Trophoblast cell (in vitro differentiated cells and primary cell): Measurements from ENCODE around the gene CCDC146.
"Not testable (repeated sequence)": the region's sequence is repeated elsewhere in the genome, so short reads cannot be mapped to it uniquely, and the experiment has no call there.

ENCODE experiments used
- DNase-seq, 2 donors: peaks; one replicate each; pipeline ENCODE4 v3.0.0-alpha.2; 2016
- H2AFZ ChIP-seq: 2 replicates; pipeline ENCODE4 v1.6.1; 2013; ENCODE audit warnings: low read length, moderate library complexity, mild to moderate bottlenecking; ENCODE audit not compliant: insufficient read depth, poor library complexity
- H2AK5ac ChIP-seq: 2 replicates; pipeline ENCODE4 v1.6.1; 2013; ENCODE audit warnings: mild to moderate bottlenecking, low read length
- H2BK120ac ChIP-seq: 2 replicates; pipeline ENCODE4 v1.6.1; 2013; ENCODE audit warnings: low read length, mild to moderate bottlenecking, moderate library complexity; ENCODE audit not compliant: insufficient read depth, poor library complexity
- H2BK12ac ChIP-seq: 2 replicates; pipeline ENCODE4 v1.6.1; 2013; ENCODE audit warnings: mild to moderate bottlenecking, low read length, moderate library complexity
- H2BK5ac ChIP-seq: 2 replicates; pipeline ENCODE4 v1.6.1; 2013; ENCODE audit warnings: low read length, low read depth, moderate library complexity, mild to moderate bottlenecking; ENCODE audit not compliant: poor library complexity
- H3K14ac ChIP-seq: 2 replicates; pipeline ENCODE4 v1.6.1; 2013; ENCODE audit warnings: mild to moderate bottlenecking, low read length
- H3K18ac ChIP-seq: 2 replicates; pipeline ENCODE4 v1.6.1; 2013; ENCODE audit warnings: mild to moderate bottlenecking, low read length
- H3K23ac ChIP-seq: 2 replicates; pipeline ENCODE4 v1.6.1; 2013; ENCODE audit warnings: low read length
- H3K27ac ChIP-seq: 2 replicates; pipeline ENCODE4 v1.5.1; 2013; ENCODE audit warnings: low read depth, mild to moderate bottlenecking, inconsistent platforms, low read length, moderate library complexity
- H3K27me3 ChIP-seq: 2 replicates; pipeline ENCODE4 v1.6.1; 2013; ENCODE audit warnings: inconsistent platforms, mild to moderate bottlenecking, low read length, moderate library complexity; ENCODE audit not compliant: insufficient read depth
- H3K36me3 ChIP-seq, 2 experiments: 1 replicate in 1 of 2; 2 replicates in 1 of 2; pipeline ENCODE4 v1.6.1; 2013; ENCODE audit warnings: low read length in 2 of 2, mild to moderate bottlenecking in 2 of 2, moderate library complexity in 1 of 2; ENCODE audit not compliant: insufficient read depth in 2 of 2, control insufficient read depth in 1 of 2
- H3K4ac ChIP-seq: 2 replicates; pipeline ENCODE4 v1.6.1; 2013; ENCODE audit warnings: low read depth, mild to moderate bottlenecking, low read length, moderate library complexity
- H3K4me1 ChIP-seq, 2 experiments: 1 replicate in 1 of 2; 2 replicates in 1 of 2; pipeline ENCODE4 v1.6.1; 2013; ENCODE audit warnings: low read length in 2 of 2, mild to moderate bottlenecking in 2 of 2, moderate library complexity in 1 of 2; ENCODE audit not compliant: insufficient read depth in 2 of 2, control insufficient read depth in 1 of 2
- H3K4me2 ChIP-seq: 2 replicates; pipeline ENCODE4 v1.6.1; 2013; ENCODE audit warnings: inconsistent platforms, mild to moderate bottlenecking, low read length, moderate library complexity
- H3K4me3 ChIP-seq: 2 replicates; pipeline ENCODE4 v1.5.1; 2013; ENCODE audit warnings: mild to moderate bottlenecking, low read depth, low read length, inconsistent platforms
- H3K79me1 ChIP-seq: one replicate; pipeline ENCODE4 v1.6.1; 2013; ENCODE audit warnings: low read length
- H3K79me2 ChIP-seq: 2 replicates; pipeline ENCODE4 v1.6.1; 2013; ENCODE audit warnings: low read length, mild to moderate bottlenecking; ENCODE audit not compliant: control insufficient read depth, insufficient read depth, poor library complexity
- H3K9ac ChIP-seq: 2 replicates; pipeline ENCODE4 v1.6.1; 2013; ENCODE audit warnings: mild to moderate bottlenecking, low read length
- H3K9me3 ChIP-seq: 2 replicates; pipeline ENCODE4 v1.6.1; 2013; ENCODE audit warnings: low read depth, mild to moderate bottlenecking, control low read depth, inconsistent platforms, low read length; ENCODE audit not compliant: insufficient read depth
- H4K12ac ChIP-seq: 2 replicates; pipeline ENCODE4 v1.6.1; 2013; ENCODE audit warnings: low read depth, mild to moderate bottlenecking, low read length, moderate library complexity
- H4K8ac ChIP-seq: 2 replicates; pipeline ENCODE4 v1.6.1; 2013; ENCODE audit warnings: low read depth, mild to moderate bottlenecking, low read length, moderate library complexity
- H4K91ac ChIP-seq: one replicate; pipeline ENCODE4 v1.6.1; 2013; ENCODE audit warnings: low read depth, mild to moderate bottlenecking, low read length, moderate library complexity
- WGBS: extraction: QIAGEN DNeasy Blood & Tissue Kit; methylation state at CpG from one replicate; pipeline ENCODE4 v1.1.7; 2013; ENCODE audit warnings: missing lambda C conversion rate; ENCODE audit not compliant: insufficient read length, insufficient coverage; ENCODE audit errors: extremely low coverage; 5-methylcytosine and 5-hydroxymethylcytosine counted together

Gene CCDC146

GRCh38 chr7:77128582-77129410 is 6.4 kb downstream of the CCDC146 start:
- H2AFZ ChIP-seq, H3K27ac ChIP-seq: not testable (repeated sequence)
- no CpG with 5 or more reads among the region's 7 CpGs for WGBS

GRCh38 chr7:77131781-77132180 is 9.4 kb downstream of the CCDC146 start:
- H4K91ac ChIP-seq, H4K8ac ChIP-seq, H3K23ac ChIP-seq, H3K27me3 ChIP-seq, H3K18ac ChIP-seq, H3K4me3 ChIP-seq, H2BK5ac ChIP-seq, H3K27ac ChIP-seq, H3K9ac ChIP-seq, H2BK120ac ChIP-seq, H3K14ac ChIP-seq, H2BK12ac ChIP-seq, H3K9me3 ChIP-seq, H3K4me2 ChIP-seq, H3K4ac ChIP-seq, DNase-seq, H3K79me1 ChIP-seq, H2AK5ac ChIP-seq, H3K4me1 ChIP-seq, H3K36me3 ChIP-seq, H4K12ac ChIP-seq, H3K79me2 ChIP-seq, H2AFZ ChIP-seq: not testable (repeated sequence)
- WGBS, result no CpG with 5 or more reads among the region's 3 CpGs

More at GRCh38 chr7:77128582-77129410, 6.4 kb downstream of the CCDC146 start:
- not testable (repeated sequence) for H2AK5ac ChIP-seq, H3K14ac ChIP-seq, H4K12ac ChIP-seq, H4K91ac ChIP-seq, H3K9ac ChIP-seq, H3K23ac ChIP-seq, H3K79me2 ChIP-seq, H3K18ac ChIP-seq, H3K4me2 ChIP-seq, DNase-seq, H3K79me1 ChIP-seq, H2BK12ac ChIP-seq, H2BK120ac ChIP-seq, H4K8ac ChIP-seq, H3K4ac ChIP-seq, H3K9me3 ChIP-seq, H3K27me3 ChIP-seq, H3K4me1 ChIP-seq, H3K36me3 ChIP-seq, H2BK5ac ChIP-seq, H3K4me3 ChIP-seq

GRCh38 chr7:77138668-77139067 is 16.3 kb downstream of the CCDC146 start:
- H3K18ac ChIP-seq, H3K23ac ChIP-seq, H3K9ac ChIP-seq, H3K36me3 ChIP-seq, H3K27me3 ChIP-seq, H3K4me3 ChIP-seq, H2BK120ac ChIP-seq, H3K9me3 ChIP-seq, H3K4me1 ChIP-seq, H3K79me1 ChIP-seq, H4K91ac ChIP-seq, H3K79me2 ChIP-seq, H4K8ac ChIP-seq, H4K12ac ChIP-seq, H2BK12ac ChIP-seq, H3K27ac ChIP-seq, H3K14ac ChIP-seq, H3K4me2 ChIP-seq, H3K4ac ChIP-seq, H2BK5ac ChIP-seq, H2AK5ac ChIP-seq, H2AFZ ChIP-seq: not testable (repeated sequence)
- WGBS, result no CpG with 5 or more reads among the region's 2 CpGs
- peak; percentile 35 to 76 for DNase-seq

GRCh38 chr7:77140291-77140690 is 17.9 kb downstream of the CCDC146 start:
- H4K12ac ChIP-seq, H2AFZ ChIP-seq, H3K23ac ChIP-seq, H2BK12ac ChIP-seq, H3K27ac ChIP-seq, H2BK120ac ChIP-seq, H3K4ac ChIP-seq, DNase-seq, H3K14ac ChIP-seq, H3K27me3 ChIP-seq, H3K4me1 ChIP-seq, H3K9ac ChIP-seq, H3K4me2 ChIP-seq, H3K4me3 ChIP-seq, H3K18ac ChIP-seq, H3K79me2 ChIP-seq, H4K8ac ChIP-seq, H2AK5ac ChIP-seq, H4K91ac ChIP-seq, H3K36me3 ChIP-seq, H3K79me1 ChIP-seq, H3K9me3 ChIP-seq, H2BK5ac ChIP-seq: not testable (repeated sequence)
- WGBS, result no CpG with 5 or more reads among the region's 4 CpGs
